Ovary (tissue), 9 donors: ENCODE data around the gene RNF111. TPM values are rescaled to one million over a fixed set of nuclear protein-coding genes. Genes with fewer than 3 reads are reported as not detected.

Source experiments
- DNase-seq, 5 donors: peaks; one replicate each; pipeline ENCODE4 v3.0.0-alpha.2; 2019 to 2020
- H3K27ac ChIP-seq, 2 donors: fragments of 200-600 bp; one replicate each; pipeline versions ENCODE4 v1.5.1 to v1.8.0; 2019 to 2022
- H3K27me3 ChIP-seq: fragments of 200-600 bp; one replicate; pipeline ENCODE4 v1.8.0; 2022
- H3K36me3 ChIP-seq: fragments of 200-600 bp; sonication (generic); one replicate; pipeline ENCODE4 v1.5.1; 2019
- H3K4me1 ChIP-seq: one replicate; pipeline ENCODE4 v1.8.1; 2013; ENCODE audit warnings: mild to moderate bottlenecking, moderate library complexity; ENCODE audit not compliant: insufficient read depth
- H3K4me3 ChIP-seq: fragments of 200-600 bp; sonication (generic); one replicate; pipeline ENCODE4 v1.5.1; 2017
- H3K9me3 ChIP-seq, 2 donors: fragments of 200-600 bp in 1 of 2; sonication (generic) in 1 of 2; one replicate each; pipeline versions ENCODE4 v1.5.1 to v1.8.1; 2013 to 2019; ENCODE audit warnings: mild to moderate bottlenecking in 1 of 2, moderate library complexity in 1 of 2
- EP300 ChIP-seq: sonication (generic); formaldehyde crosslinking; IDR thresholded peaks from one replicate; pipeline ENCODE4 v1.6.1; 2017; ENCODE audit warnings: antibody characterized with exemption
- POLR2A ChIP-seq: fragments of 450-650 bp; IDR thresholded peaks from one replicate; pipeline ENCODE4 v1.6.1; 2017; ENCODE audit warnings: antibody characterized with exemption, mild to moderate bottlenecking, moderate library complexity
- WGBS, 3 donors: extraction: QIAGEN DNeasy Blood & Tissue Kit in 1 of 3; methylation state at CpG; one replicate each; pipeline versions ENCODE4 v1.1.5 to v1.1.7; 2013 to 2017; 5-methylcytosine and 5-hydroxymethylcytosine counted together
- intact Hi-C, 4 donors: fragments of 100-400 bp; cut with DNase I; formaldehyde crosslinking; loops; one replicate each; pipeline versions ENCODE4 v1.11.0 to v1.15.1; 2022 to 2023
- polyA plus RNA-seq, 2 donors: library from polyadenylated mRNA; stranded (reverse); fragments of 200-250 nt in 1 of 2; fragments of 350-450 nt in 1 of 2; fragmentation: Illumina TruSeq in 1 of 2; extraction: RNeasy Lipid Tissue Mini Kit (QIAGEN cat#74804) in 1 of 2; gene quantifications; one replicate each; pipeline ENCODE4 v1.2.3, GENCODE V29; 2013 to 2014
- total RNA-seq, 7 donors: library from RNA; depleted of rRNA in 2 of 7; stranded (reverse); fragments of >200 nt in 2 of 7; fragmentation: NEBNext Ultra II Directional in 3 of 7; extraction: Animal tissue kit (Norgen Biotek cat#: 25700) in 3 of 7; gene quantifications; one replicate each; pipeline versions ENCODE4 v1.1.0 to v1.2.4, GENCODE V29; 2016 to 2023
- TF ChIP-seq, protein P1 (sequence below), 3 donors: fragments of 450-650 bp in 2 of 3; fragments of 200-600 bp in 1 of 3; IDR thresholded peaks; one replicate each; pipeline versions ENCODE4 v1.5.1 to v1.8.0; 2016 to 2022; ENCODE audit warnings: antibody characterized with exemption in 3 of 3, mild to moderate bottlenecking in 1 of 3
- donor health status: DM: no; HTN: no; CAD: no; lungs with moderate emphysema.
- donor health status: DM: no; HTN: no; CAD: no.
- donor health status: Bipolar disorder and iron deficiency.
- donor health status: DM: yes; HTN: yes; CAD: no.
- donor health status: DM: no; HTN: no; CAD: no.
- donor health status: DM: yes; HTN: yes; CAD: no.

The RNF111 gene
- total and polyA plus RNA-seq, 9 donors = 10.1 to 47.5 (median 29.3) TPM

DNA sequence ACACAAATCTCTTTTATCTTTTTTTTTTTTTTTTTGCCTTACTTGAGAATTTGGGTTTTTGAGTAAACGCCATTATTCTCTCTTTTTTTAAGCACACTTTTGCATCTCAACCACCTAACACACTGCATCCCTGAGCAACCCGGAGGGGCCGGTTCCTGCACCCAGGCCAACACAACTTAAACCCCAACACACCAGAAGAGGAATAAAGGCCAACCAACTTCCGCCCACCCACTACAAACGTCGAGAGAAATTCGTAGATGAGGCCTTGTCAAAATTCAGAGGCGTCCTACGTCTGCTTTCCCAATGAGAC is 117.1 kb downstream of the RNF111 start:
- peak overlapping the region; percentile 52 for H3K4me3 ChIP-seq
- intact Hi-C loops = no loop called here
- WGBS, 3 donors = 0 to 1% (median 1%) methylated on average over 9 of the region's 9 CpGs
- H3K36me3 ChIP-seq = no peaks in the 10 kb centered on the region
- no peaks in the 10 kb centered on the region for H3K9me3 ChIP-seq
- no peaks in the 10 kb centered on the region for H3K4me1 ChIP-seq
- peak in 1 of 5 donors; percentile 17 for DNase-seq
- no peaks in the 10 kb centered on the region for H3K27me3 ChIP-seq
- H3K27ac ChIP-seq = no peak overlapping the region
- no peak for TF ChIP-seq EP300
- TF ChIP-seq POLR2A = no peak
- TF ChIP-seq, protein P1, sequence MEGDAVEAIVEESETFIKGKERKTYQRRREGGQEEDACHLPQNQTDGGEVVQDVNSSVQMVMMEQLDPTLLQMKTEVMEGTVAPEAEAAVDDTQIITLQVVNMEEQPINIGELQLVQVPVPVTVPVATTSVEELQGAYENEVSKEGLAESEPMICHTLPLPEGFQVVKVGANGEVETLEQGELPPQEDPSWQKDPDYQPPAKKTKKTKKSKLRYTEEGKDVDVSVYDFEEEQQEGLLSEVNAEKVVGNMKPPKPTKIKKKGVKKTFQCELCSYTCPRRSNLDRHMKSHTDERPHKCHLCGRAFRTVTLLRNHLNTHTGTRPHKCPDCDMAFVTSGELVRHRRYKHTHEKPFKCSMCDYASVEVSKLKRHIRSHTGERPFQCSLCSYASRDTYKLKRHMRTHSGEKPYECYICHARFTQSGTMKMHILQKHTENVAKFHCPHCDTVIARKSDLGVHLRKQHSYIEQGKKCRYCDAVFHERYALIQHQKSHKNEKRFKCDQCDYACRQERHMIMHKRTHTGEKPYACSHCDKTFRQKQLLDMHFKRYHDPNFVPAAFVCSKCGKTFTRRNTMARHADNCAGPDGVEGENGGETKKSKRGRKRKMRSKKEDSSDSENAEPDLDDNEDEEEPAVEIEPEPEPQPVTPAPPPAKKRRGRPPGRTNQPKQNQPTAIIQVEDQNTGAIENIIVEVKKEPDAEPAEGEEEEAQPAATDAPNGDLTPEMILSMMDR (IDR thresholded peaks at IDR 0.05) = no peak

GRCh38 chr15:59104912-59105732 is 117.7 kb downstream of the RNF111 start, which contains the start of gene CCNB2:
CCNB2 (plus strand) TSS chr15:59105146; CDS start chr15:59105269, 123 bp downstream.
- H3K27me3 ChIP-seq = no peaks in the 10 kb centered on the region
- H3K36me3 ChIP-seq = no peaks in the 10 kb centered on the region
- intact Hi-C loops = no loop called here
- H3K27ac ChIP-seq = peak within 1 kb of the TSS in 1 of 2 donors; percentile 10
- peak; percentile 66 to 86 (median 75) for DNase-seq
- H3K4me1 ChIP-seq = no peaks in the 10 kb centered on the region
- H3K9me3 ChIP-seq = no peaks in the 10 kb centered on the region
- 0 to 1% (median 0%) methylated on average over 55 to 57 of the region's 57 CpGs for WGBS, 3 donors
- TF ChIP-seq, protein P1 (IDR thresholded peaks at IDR 0.05) = no peak
- TF ChIP-seq EP300 (no peak), POLR2A (no peak)
- peak within 1 kb of the TSS; percentile 52 for H3K4me3 ChIP-seq

DNA sequence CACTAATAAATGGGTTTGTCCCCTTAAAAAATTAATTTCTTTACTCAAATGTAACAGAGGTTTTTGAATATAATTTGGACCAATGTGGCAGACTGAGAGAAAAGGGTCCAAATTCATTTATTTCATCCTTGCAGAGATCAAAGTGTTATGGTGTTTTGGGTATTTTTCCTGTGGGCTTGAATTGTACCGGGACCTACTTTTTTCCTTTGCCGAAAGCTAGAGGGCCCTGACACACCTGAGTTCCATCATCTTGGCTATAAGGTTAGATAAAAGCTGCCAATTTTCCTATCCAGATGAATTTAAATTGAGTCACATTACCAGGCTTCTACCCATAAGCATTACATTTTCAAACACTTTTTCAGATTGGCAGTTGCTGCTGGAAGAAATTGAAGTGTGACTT is 118.4 kb downstream of the RNF111 start:
- DNase-seq = no peak
- H3K4me1 ChIP-seq = no peaks in the 10 kb centered on the region
- intact Hi-C loops = no loop called here
- no peaks in the 10 kb centered on the region for H3K9me3 ChIP-seq
- 35 to 47% (median 35%) methylated on average over 2 of the region's 2 CpGs for WGBS, 3 donors
- no peaks in the 10 kb centered on the region for H3K36me3 ChIP-seq
- H3K27me3 ChIP-seq = no peaks in the 10 kb centered on the region
- H3K4me3 ChIP-seq = no peak overlapping the region
- H3K27ac ChIP-seq = peak overlapping the region in 1 of 2 donors; percentile 10
- TF ChIP-seq EP300 = no peak

- Histone ChIP-seq H3K4me1 (no peaks in the 10 kb centered on the region), H3K36me3 (no peaks in the 10 kb centered on the region), H3K27me3 (no peaks in the 10 kb centered on the region), H3K4me3 (no peak overlapping the region), H3K27ac (no peak overlapping the region), H3K9me3 (no peaks in the 10 kb centered on the region)
- TF ChIP-seq EP300 = no peak
- TF ChIP-seq, protein P1 (IDR thresholded peaks at IDR 0.05) = no peak
- TF ChIP-seq POLR2A = no peak
- intact Hi-C loops = no loop called here
- WGBS, 3 donors = 89 to 95% (median 91%) methylated on average over 4 of the region's 4 CpGs
- no peak for DNase-seq
Measured at GRCh38 chr15:59111251-59111650, 123.8 kb downstream of the RNF111 start.

DNA sequence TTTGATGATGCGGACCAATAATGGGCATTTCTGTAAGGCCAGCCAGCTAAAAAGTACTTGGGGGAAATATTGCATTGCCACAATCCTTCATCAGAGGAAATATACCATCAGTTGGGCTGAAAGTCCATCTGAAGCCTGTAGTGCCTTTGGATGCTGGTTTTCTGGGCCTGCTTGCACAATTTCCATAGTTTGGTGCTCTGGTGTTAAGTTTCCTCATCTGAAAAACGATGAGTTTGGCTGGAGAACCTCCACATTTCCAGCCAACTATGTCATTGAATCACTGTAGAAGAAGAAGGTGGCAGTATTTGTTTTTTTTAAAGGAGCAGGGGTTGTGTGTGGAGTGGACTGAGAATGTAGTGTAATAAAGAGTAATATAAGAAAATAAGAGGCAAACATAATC is 127.6 kb downstream of the RNF111 start:
- 73 to 84% (median 82%) methylated on average over 2 of the region's 2 CpGs for WGBS, 3 donors
- intact Hi-C loops = no loop called here

More for the DNA sequence above, 127.6 kb downstream of the RNF111 start:
- Histone ChIP-seq H3K27me3 (no peaks in the 10 kb centered on the region), H3K4me1 (no peaks in the 10 kb centered on the region), H3K27ac (no peak overlapping the region), H3K9me3 (no peaks in the 10 kb centered on the region), H3K4me3 (no peak overlapping the region), H3K36me3 (no peaks in the 10 kb centered on the region)
- TF ChIP-seq POLR2A = no peak
- TF ChIP-seq, protein P1 (IDR thresholded peaks at IDR 0.05) = no peak
- DNase-seq = no peak
